ENCODE results near the gene RANBP1. TPM values are rescaled to one million over a fixed set of nuclear protein-coding genes. Genes with fewer than 3 reads are reported as not detected.

RANBP1 gene
- total RNA-seq, 1 experiment from 2014 or later = 443 TPM

DNA sequence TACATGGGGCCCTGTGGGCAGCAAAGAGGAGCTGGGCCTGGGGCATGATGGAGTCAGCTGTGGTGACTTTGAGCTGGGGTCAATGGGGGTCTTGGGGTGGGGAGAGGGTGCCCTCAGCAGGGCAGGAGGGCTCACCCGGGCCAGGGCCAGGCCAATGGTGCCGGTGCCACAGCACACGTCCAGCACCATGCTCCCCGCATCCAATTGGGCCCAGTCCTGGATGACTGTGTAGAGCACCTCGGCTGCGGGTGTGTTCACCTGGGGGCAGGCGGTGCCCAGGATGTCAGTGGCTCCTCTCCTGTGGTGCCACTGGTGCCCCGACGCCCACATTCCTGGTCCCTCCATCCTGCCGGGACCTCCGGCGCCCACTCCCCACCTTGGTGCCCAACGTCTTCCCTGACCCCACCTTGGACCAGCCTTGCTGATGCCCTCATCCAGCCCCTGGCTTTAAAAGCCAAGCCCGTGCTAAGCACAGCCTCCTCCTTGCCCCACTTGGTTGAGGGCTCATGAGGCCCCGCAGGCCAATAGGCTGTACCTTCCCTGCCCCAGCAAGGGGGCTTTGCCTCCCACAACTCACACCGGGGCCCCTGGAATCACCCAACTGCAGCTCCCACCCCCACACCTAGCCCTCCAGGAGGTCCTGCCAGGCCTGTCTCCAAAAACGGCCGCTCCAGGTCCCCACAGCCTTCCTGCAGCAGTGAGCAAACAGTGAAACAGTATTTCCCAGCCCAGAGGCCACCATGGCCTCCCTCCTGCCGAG lies 2.2 kb upstream of the RANBP1 start:
- TF ChIP-seq RELA (CRISPR knock-in tag; IDR thresholded peaks at IDR 0.05; ENCODE audit: borderline replicate concordance) = no peak
- no peak for TF ChIP-seq ZNF396 (CRISPR knock-in tag; IDR thresholded peaks at IDR 0.05; ENCODE audit: borderline replicate concordance)
- TF ChIP-seq, protein P1, sequence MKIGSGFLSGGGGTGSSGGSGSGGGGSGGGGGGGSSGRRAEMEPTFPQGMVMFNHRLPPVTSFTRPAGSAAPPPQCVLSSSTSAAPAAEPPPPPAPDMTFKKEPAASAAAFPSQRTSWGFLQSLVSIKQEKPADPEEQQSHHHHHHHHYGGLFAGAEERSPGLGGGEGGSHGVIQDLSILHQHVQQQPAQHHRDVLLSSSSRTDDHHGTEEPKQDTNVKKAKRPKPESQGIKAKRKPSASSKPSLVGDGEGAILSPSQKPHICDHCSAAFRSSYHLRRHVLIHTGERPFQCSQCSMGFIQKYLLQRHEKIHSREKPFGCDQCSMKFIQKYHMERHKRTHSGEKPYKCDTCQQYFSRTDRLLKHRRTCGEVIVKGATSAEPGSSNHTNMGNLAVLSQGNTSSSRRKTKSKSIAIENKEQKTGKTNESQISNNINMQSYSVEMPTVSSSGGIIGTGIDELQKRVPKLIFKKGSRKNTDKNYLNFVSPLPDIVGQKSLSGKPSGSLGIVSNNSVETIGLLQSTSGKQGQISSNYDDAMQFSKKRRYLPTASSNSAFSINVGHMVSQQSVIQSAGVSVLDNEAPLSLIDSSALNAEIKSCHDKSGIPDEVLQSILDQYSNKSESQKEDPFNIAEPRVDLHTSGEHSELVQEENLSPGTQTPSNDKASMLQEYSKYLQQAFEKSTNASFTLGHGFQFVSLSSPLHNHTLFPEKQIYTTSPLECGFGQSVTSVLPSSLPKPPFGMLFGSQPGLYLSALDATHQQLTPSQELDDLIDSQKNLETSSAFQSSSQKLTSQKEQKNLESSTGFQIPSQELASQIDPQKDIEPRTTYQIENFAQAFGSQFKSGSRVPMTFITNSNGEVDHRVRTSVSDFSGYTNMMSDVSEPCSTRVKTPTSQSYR (CRISPR knock-in tag; IDR thresholded peaks at IDR 0.05) = no peak
- TF ChIP-seq, protein P2, sequence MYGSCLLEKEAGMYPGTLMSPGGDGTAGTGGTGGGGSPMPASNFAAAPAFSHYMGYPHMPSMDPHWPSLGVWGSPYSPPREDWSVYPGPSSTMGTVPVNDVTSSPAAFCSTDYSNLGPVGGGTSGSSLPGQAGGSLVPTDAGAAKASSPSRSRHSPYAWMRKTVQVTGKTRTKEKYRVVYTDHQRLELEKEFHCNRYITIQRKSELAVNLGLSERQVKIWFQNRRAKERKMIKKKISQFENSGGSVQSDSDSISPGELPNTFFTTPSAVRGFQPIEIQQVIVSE (CRISPR knock-in tag; IDR thresholded peaks at IDR 0.05; ENCODE audit: borderline replicate concordance) = no peak
- TF ChIP-seq, protein P3, sequence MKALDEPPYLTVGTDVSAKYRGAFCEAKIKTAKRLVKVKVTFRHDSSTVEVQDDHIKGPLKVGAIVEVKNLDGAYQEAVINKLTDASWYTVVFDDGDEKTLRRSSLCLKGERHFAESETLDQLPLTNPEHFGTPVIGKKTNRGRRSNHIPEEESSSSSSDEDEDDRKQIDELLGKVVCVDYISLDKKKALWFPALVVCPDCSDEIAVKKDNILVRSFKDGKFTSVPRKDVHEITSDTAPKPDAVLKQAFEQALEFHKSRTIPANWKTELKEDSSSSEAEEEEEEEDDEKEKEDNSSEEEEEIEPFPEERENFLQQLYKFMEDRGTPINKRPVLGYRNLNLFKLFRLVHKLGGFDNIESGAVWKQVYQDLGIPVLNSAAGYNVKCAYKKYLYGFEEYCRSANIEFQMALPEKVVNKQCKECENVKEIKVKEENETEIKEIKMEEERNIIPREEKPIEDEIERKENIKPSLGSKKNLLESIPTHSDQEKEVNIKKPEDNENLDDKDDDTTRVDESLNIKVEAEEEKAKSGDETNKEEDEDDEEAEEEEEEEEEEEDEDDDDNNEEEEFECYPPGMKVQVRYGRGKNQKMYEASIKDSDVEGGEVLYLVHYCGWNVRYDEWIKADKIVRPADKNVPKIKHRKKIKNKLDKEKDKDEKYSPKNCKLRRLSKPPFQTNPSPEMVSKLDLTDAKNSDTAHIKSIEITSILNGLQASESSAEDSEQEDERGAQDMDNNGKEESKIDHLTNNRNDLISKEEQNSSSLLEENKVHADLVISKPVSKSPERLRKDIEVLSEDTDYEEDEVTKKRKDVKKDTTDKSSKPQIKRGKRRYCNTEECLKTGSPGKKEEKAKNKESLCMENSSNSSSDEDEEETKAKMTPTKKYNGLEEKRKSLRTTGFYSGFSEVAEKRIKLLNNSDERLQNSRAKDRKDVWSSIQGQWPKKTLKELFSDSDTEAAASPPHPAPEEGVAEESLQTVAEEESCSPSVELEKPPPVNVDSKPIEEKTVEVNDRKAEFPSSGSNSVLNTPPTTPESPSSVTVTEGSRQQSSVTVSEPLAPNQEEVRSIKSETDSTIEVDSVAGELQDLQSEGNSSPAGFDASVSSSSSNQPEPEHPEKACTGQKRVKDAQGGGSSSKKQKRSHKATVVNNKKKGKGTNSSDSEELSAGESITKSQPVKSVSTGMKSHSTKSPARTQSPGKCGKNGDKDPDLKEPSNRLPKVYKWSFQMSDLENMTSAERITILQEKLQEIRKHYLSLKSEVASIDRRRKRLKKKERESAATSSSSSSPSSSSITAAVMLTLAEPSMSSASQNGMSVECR (CRISPR knock-in tag; IDR thresholded peaks at IDR 0.05; ENCODE audit: borderline replicate concordance) = no peak
- TF ChIP-seq, protein P4, sequence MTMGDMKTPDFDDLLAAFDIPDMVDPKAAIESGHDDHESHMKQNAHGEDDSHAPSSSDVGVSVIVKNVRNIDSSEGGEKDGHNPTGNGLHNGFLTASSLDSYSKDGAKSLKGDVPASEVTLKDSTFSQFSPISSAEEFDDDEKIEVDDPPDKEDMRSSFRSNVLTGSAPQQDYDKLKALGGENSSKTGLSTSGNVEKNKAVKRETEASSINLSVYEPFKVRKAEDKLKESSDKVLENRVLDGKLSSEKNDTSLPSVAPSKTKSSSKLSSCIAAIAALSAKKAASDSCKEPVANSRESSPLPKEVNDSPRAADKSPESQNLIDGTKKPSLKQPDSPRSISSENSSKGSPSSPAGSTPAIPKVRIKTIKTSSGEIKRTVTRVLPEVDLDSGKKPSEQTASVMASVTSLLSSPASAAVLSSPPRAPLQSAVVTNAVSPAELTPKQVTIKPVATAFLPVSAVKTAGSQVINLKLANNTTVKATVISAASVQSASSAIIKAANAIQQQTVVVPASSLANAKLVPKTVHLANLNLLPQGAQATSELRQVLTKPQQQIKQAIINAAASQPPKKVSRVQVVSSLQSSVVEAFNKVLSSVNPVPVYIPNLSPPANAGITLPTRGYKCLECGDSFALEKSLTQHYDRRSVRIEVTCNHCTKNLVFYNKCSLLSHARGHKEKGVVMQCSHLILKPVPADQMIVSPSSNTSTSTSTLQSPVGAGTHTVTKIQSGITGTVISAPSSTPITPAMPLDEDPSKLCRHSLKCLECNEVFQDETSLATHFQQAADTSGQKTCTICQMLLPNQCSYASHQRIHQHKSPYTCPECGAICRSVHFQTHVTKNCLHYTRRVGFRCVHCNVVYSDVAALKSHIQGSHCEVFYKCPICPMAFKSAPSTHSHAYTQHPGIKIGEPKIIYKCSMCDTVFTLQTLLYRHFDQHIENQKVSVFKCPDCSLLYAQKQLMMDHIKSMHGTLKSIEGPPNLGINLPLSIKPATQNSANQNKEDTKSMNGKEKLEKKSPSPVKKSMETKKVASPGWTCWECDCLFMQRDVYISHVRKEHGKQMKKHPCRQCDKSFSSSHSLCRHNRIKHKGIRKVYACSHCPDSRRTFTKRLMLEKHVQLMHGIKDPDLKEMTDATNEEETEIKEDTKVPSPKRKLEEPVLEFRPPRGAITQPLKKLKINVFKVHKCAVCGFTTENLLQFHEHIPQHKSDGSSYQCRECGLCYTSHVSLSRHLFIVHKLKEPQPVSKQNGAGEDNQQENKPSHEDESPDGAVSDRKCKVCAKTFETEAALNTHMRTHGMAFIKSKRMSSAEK (CRISPR knock-in tag; IDR thresholded peaks at IDR 0.05; ENCODE audit: borderline replicate concordance) = no peak
- no peak for TF ChIP-seq ATF1 (CRISPR knock-in tag; IDR thresholded peaks at IDR 0.05)
- TF ChIP-seq SOX15 (CRISPR knock-in tag; IDR thresholded peaks at IDR 0.05) = no peak
- TF ChIP-seq, protein P5, sequence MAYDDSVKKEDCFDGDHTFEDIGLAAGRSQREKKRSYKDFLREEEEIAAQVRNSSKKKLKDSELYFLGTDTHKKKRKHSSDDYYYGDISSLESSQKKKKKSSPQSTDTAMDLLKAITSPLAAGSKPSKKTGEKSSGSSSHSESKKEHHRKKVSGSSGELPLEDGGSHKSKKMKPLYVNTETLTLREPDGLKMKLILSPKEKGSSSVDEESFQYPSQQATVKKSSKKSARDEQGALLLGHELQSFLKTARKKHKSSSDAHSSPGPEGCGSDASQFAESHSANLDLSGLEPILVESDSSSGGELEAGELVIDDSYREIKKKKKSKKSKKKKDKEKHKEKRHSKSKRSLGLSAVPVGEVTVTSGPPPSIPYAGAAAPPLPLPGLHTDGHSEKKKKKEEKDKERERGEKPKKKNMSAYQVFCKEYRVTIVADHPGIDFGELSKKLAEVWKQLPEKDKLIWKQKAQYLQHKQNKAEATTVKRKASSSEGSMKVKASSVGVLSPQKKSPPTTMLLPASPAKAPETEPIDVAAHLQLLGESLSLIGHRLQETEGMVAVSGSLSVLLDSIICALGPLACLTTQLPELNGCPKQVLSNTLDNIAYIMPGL (CRISPR knock-in tag; IDR thresholded peaks at IDR 0.05) = no peak
- no peak for TF ChIP-seq IRF2 (CRISPR knock-in tag; IDR thresholded peaks at IDR 0.05; ENCODE audit: borderline replicate concordance, low read depth)
- no peak for TF ChIP-seq FOXP1 (CRISPR knock-in tag; IDR thresholded peaks at IDR 0.05; ENCODE audit: borderline replicate concordance)
- no peak for TF ChIP-seq NFE2L1 (CRISPR knock-in tag; IDR thresholded peaks at IDR 0.05)
- no peak for TF ChIP-seq KAT7 (CRISPR knock-in tag; IDR thresholded peaks at IDR 0.05; ENCODE audit: borderline replicate concordance)
- H3K27me3 Mint-ChIP-seq (ENCODE audit: low read depth) = no peaks in the 10 kb centered on the region
- H3K4me1 Mint-ChIP-seq = peaks cover 3% of the 10 kb centered on the region
- H3K27ac Mint-ChIP-seq = no peak overlapping the region; the same call in 1 of the 2 replicates
- POLR2A ChIA-PET = interaction anchor here (0.6 kb wide), 1 partner anchor 390 kb away, joined by 3 read pairs; no protein-coding TSS in a partner anchor
- CTCF ChIA-PET = interaction anchor here (1.3 kb wide), 1 partner anchor 13 kb away, joined by 5 read pairs; no protein-coding TSS in a partner anchor
- DNase-seq (ENCODE audit: low spot score) (no peak), ATAC-seq (no peak)
- no peak overlapping the region for H3K4me3 Mint-ChIP-seq
- no peaks in the 10 kb centered on the region for H3K9me3 Mint-ChIP-seq
- peaks cover 27% of the 10 kb centered on the region for H3K36me3 Mint-ChIP-seq
